ENCODE data around the gene MYMK.

The MYMK gene

GRCh38 chr9:133524679-133525228, at the start of gene MYMK:
Gene MYMK (minus strand): TSS chr9:133524959. CDS start chr9:133524844, 115 bp downstream.
- H3K4me3 ChIP-seq (ENCODE audit: low read depth, low read length) = no peak within 1 kb of the TSS
- no peak for TF ChIP-seq CTCF (IDR thresholded peaks at IDR 0.05; ENCODE audit: low read depth, low read length)

GRCh38 chr9:133573791-133574515, 49.2 kb upstream of the MYMK start:
- no peak overlapping the region for H3K4me3 ChIP-seq (ENCODE audit: low read depth, low read length)
- TF ChIP-seq CTCF (IDR thresholded peaks at IDR 0.05; ENCODE audit: low read depth, low read length) = no peak

- H3K4me3 ChIP-seq (ENCODE audit: low read depth, low read length) = no peak overlapping the region
- TF ChIP-seq CTCF (IDR thresholded peaks at IDR 0.05; ENCODE audit: low read depth, low read length) = no peak
These were observed 48.1 kb upstream of the MYMK start for GRCh38 chr9:133572821-133573361.

- TF ChIP-seq CTCF (IDR thresholded peaks at IDR 0.05; ENCODE audit: low read depth, low read length) = no peak
- H3K4me3 ChIP-seq (ENCODE audit: low read depth, low read length) = no peak overlapping the region
These were observed 47.3 kb upstream of the MYMK start for GRCh38 chr9:133571896-133572595.

GRCh38 chr9:133571391-133571890, 46.7 kb upstream of the MYMK start:
- H3K4me3 ChIP-seq (ENCODE audit: low read depth, low read length) = no peak overlapping the region
- no peak for TF ChIP-seq CTCF (IDR thresholded peaks at IDR 0.05; ENCODE audit: low read depth, low read length)

GRCh38 chr9:133570691-133571080, 45.9 kb upstream of the MYMK start:
- TF ChIP-seq CTCF (IDR thresholded peaks at IDR 0.05; ENCODE audit: low read depth, low read length) = no peak
- no peak overlapping the region for H3K4me3 ChIP-seq (ENCODE audit: low read depth, low read length)

Measured in WI38 (cell line).